C4-2B (cell line): ENCODE results near the gene ZDHHC5.
"Not testable (repeated sequence)": the region's sequence is repeated elsewhere in the genome, so short reads cannot be mapped to it uniquely, and the experiment has no call there.

Experiments used
- H3K27ac ChIP-seq: fragments of 450-650 bp; 2 replicates; pipeline ENCODE4 v1.5.1; 2017
- ZFX ChIP-seq: fragments of 450-650 bp; IDR thresholded peaks from 2 replicates; pipeline ENCODE4 v1.6.1; 2017
- TF ChIP-seq, protein P1 (sequence below): fragments of 450-650 bp; conservative IDR thresholded peaks from 2 replicates; pipeline ENCODE4 v1.5.1; 2017; ENCODE audit warnings: mild to moderate bottlenecking

Gene ZDHHC5

DNA sequence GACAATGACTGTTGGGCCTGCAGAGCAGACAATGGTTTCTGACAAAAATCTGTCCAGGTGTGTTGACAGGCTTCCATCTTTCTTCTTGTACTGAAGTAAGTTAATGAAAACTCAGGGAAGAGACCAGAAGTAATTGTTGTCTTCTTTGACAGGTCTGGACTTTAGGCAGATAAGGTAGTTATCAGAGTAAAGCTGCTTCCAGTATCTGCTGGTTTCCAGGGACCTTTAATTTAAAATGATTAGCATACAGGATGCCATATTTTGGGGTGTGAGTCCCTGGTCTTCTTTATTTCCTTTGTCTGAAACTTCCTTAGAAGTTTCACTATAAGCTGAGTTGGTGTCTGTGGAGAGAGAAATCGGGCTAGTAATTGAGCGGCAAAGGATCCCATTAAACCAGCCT is 45.9 kb downstream of the ZDHHC5 start:
- H3K27ac ChIP-seq = peak overlapping the region; percentile 100; the same call in 1 of the 2 replicates
- TF ChIP-seq ZFX = no peak
- TF ChIP-seq, protein P1, sequence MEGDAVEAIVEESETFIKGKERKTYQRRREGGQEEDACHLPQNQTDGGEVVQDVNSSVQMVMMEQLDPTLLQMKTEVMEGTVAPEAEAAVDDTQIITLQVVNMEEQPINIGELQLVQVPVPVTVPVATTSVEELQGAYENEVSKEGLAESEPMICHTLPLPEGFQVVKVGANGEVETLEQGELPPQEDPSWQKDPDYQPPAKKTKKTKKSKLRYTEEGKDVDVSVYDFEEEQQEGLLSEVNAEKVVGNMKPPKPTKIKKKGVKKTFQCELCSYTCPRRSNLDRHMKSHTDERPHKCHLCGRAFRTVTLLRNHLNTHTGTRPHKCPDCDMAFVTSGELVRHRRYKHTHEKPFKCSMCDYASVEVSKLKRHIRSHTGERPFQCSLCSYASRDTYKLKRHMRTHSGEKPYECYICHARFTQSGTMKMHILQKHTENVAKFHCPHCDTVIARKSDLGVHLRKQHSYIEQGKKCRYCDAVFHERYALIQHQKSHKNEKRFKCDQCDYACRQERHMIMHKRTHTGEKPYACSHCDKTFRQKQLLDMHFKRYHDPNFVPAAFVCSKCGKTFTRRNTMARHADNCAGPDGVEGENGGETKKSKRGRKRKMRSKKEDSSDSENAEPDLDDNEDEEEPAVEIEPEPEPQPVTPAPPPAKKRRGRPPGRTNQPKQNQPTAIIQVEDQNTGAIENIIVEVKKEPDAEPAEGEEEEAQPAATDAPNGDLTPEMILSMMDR = no peak

DNA sequence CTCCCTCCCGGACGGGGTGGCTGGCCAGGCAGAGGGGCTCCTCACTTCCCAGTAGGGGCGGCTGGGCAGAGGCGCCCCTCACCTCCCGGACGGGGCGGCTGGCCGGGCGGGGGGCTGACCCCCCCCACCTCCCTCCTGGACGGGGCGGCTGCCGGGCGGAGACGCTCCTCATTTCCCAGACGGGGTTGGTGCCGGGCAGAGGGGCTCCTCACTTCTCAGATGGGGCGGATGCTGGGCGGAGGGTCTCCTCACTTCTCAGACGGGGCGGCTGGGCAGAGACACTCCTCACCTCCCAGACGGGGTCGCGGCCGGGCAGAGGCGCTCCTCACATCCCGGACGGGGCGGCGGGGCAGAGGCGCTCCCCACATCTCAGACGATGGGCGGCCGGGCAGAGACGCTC is 48.8 kb downstream of the ZDHHC5 start:
- H3K27ac ChIP-seq = not testable (repeated sequence)

DNA sequence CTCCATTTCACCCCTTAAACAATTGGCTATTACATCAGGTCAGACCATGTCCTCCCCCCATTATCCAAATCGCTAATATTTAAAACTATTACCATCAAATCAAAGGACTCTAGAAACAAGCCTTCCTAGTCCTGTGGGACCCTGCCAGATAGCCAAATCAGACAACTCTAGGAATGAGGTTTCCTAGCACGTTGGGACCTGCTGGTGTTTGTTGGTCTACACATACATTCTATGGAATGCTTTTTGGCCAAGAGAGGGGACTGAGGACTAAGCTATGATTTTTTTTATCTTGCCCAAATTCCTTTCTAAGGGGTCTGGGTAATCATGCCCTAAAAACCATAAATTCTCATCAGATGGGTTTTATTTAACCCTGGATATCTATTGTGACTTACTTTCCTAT is 59.3 kb downstream of the ZDHHC5 start:
- no peak overlapping the region for H3K27ac ChIP-seq
- TF ChIP-seq, protein P1 = no peak
- no peak for TF ChIP-seq ZFX

DNA sequence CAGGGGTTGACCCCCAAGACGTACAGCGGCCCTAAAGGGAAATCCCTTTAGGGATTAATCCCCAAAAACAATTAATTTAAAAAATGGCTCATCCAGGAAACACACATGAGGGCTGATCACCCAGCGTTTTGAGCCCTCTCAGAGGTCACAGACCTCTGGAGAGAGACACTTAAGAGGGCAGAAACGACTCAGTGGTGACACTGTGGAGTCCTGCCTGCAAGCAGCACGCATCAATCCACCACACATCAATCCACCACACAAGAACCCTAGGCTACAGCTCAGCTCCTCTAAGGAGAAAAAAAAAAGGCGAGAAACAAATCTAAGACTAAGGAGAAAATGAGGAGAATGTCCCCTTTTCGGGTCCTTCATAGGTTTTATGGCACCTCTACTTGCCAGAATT is 60.9 kb downstream of the ZDHHC5 start:
- H3K27ac ChIP-seq = no peak overlapping the region
- no peak for TF ChIP-seq ZFX
- TF ChIP-seq, protein P1 = no peak

DNA sequence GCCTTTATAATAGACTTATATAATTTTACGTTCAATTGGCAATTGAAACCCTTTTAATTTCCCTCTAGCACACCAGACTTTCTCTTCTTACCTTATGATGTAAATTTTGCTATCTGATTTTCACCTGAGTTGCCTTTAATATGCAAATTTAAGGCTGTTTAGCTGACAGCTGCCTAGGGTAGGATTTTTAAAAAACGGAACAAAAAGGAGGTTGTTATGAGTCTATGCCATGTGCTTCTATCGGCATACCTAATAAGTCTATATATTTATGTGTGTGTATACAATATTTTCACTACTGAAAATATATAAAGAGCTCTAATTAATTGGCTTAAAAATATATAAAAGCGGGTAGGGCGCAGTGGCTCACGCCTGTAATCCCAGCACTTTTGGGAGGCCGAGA is 61.6 kb downstream of the ZDHHC5 start:
- no peak for TF ChIP-seq ZFX
- TF ChIP-seq, protein P1 = no peak
- no peak overlapping the region for H3K27ac ChIP-seq

DNA sequence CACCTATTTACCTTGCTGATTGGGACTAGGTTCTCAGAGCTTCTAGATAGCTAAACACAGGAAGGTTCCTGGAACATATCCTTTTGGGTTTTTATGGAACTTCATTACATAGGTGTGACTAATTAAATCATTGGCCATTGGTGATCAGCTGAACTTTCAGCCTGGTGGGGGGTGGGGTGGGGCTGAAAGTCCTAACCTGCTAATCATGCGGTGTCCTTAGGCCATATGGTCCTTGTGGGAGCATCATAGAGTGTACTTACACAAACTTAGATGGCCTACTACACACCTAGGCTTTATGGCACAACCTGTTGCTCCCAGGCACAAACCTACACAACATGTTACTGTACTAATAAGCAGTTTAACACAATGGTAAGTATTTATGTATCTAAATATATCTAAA is 64.7 kb downstream of the ZDHHC5 start:
- no peak overlapping the region for H3K27ac ChIP-seq

DNA sequence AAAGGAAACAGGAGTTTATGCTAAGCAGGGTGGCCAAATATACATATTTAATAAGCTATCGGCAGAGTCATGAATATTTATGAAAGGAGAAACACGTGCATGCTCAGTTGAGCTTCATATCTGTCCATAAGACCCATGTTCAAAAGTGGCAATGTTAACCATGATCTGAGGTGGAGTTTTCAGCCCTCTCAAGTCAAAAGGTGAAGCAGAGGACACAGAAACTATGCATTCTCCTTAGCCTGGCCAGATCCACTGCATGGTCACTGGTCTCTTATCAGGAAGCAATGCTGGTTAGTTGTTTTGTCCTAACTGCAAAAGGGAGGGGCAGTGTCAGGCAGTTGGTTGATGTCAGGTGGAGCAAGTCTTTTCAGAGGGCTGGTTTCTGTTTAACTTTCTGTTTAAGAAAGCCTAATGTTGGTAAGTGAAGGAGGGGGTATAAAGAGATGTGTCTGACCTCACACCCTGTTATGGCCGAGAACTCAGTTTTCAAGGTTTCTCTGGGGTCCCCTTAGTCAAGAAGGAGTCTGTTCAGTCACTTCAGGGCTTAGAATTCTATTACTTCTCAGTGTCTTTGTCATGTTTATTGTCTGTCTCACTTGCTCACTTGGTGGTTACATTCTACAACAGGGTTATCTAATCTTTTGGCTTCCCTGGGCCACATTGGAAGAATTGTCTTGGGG is 67.8 kb downstream of the ZDHHC5 start:
- no peak for TF ChIP-seq ZFX
- TF ChIP-seq, protein P1 = no peak
- H3K27ac ChIP-seq = no peak overlapping the region

More for the DNA sequence above, 64.7 kb downstream of the ZDHHC5 start:
- no peak for TF ChIP-seq ZFX
- TF ChIP-seq, protein P1 = no peak
